MM.1S (cell line): ENCODE results near the gene WDFY2.
A peak's percentile ranks its signal among the peaks of the same experiment; 100 is the strongest.

ENCODE experiments used
- DNase-seq: peaks from one replicate; pipeline ENCODE4 v3.0.0-alpha.2; 2015
- H2AFZ ChIP-seq: fragments of 300-600 bp; sonication (generic); 2 replicates; pipeline ENCODE4 v1.6.0; 2016; ENCODE audit warnings: antibody characterized with exemption, low read length
- H3F3A ChIP-seq: fragments of 300-600 bp; sonication (generic); 2 replicates; pipeline ENCODE4 v1.6.1; 2016; ENCODE audit warnings: mild to moderate bottlenecking, antibody characterized with exemption, low read length, moderate library complexity, mixed read lengths; ENCODE audit not compliant: insufficient read depth
- H3K27ac ChIP-seq: fragments of 300-600 bp; sonication (generic); 2 replicates; pipeline ENCODE4 v1.5.1; 2016; ENCODE audit warnings: mild to moderate bottlenecking, low read length
- H3K27me3 ChIP-seq: fragments of 300-600 bp; sonication (generic); replicated peaks from 2 replicates; pipeline ENCODE4 v1.6.0; 2016; ENCODE audit warnings: low read length; ENCODE audit not compliant: insufficient read depth
- H3K36me3 ChIP-seq: fragments of 300-600 bp; sonication (generic); replicated peaks from 2 replicates; pipeline ENCODE4 v1.6.1; 2016; ENCODE audit warnings: mild to moderate bottlenecking, low read length, mixed read lengths; ENCODE audit not compliant: insufficient read depth
- H3K4me1 ChIP-seq: fragments of 300-600 bp; sonication (generic); 2 replicates; pipeline ENCODE4 v1.6.1; 2016; ENCODE audit warnings: low read length, mixed read lengths
- H3K4me2 ChIP-seq: fragments of 300-600 bp; sonication (generic); 2 replicates; pipeline ENCODE4 v1.6.0; 2016; ENCODE audit warnings: low read depth, low read length
- H3K4me3 ChIP-seq: fragments of 300-600 bp; sonication (generic); 2 replicates; pipeline ENCODE4 v1.5.1; 2016; ENCODE audit warnings: low read length, mixed read lengths
- H3K79me2 ChIP-seq: fragments of 300-600 bp; sonication (generic); 2 replicates; pipeline ENCODE4 v1.6.1; 2016; ENCODE audit warnings: mixed run types, low read length, mixed read lengths
- H3K9ac ChIP-seq: fragments of 300-600 bp; sonication (generic); 2 replicates; pipeline ENCODE4 v1.6.1; 2016; ENCODE audit warnings: low read length, mixed read lengths
- H3K9me2 ChIP-seq: fragments of 300-600 bp; sonication (generic); replicated peaks from 2 replicates; pipeline ENCODE4 v1.6.1; 2016; ENCODE audit warnings: mild to moderate bottlenecking, low read length, mixed read lengths; ENCODE audit not compliant: insufficient read depth
- H3K9me3 ChIP-seq: fragments of 300-600 bp; sonication (generic); replicated peaks from 2 replicates; pipeline ENCODE4 v1.6.1; 2016; ENCODE audit warnings: mild to moderate bottlenecking, low read length, mixed read lengths; ENCODE audit not compliant: insufficient read depth
- H4K20me1 ChIP-seq: fragments of 300-600 bp; sonication (generic); 2 replicates; pipeline ENCODE4 v1.6.1; 2016; ENCODE audit warnings: mild to moderate bottlenecking, low read length, moderate library complexity, mixed read lengths; ENCODE audit not compliant: insufficient read depth
- EZH2 ChIP-seq: fragments of 300-600 bp; sonication (generic); optimal IDR thresholded peaks from 2 replicates; pipeline ENCODE3; 2017; ENCODE audit warnings: low read depth, mild to moderate bottlenecking, antibody characterized with exemption, low read length, mixed read lengths
- EZH2phosphoT487 ChIP-seq: fragments of 300-600 bp; sonication (generic); IDR thresholded peaks from 2 replicates; pipeline ENCODE4 v1.6.1; 2018; ENCODE audit warnings: antibody characterized with exemption, low read length
- TF ChIP-seq, protein P1 (sequence below): fragments of 300-600 bp; sonication (generic); IDR thresholded peaks from 2 replicates; pipeline ENCODE4 v1.5.1; 2016; ENCODE audit warnings: antibody characterized with exemption, low read length, mixed read lengths

WDFY2 gene

DNA sequence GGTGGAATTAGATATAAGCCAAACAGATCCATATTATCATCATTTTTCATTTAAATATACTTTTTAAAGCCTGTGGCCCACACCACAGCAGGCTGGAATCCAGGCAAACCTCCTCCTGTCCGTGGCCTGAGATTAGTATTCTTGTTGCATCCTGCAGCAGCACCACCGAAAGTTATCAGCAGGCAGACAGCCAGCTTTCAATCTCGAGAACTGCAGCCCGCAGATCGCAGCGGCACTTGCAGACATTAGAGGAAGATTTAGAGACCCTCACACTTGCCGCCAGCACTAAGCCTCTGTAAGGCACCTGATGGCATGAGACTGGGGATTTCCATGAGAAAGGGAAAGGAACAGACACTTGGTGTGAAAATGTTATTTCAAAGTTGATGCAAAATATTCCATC is 212.3 kb downstream of the WDFY2 start:
- H3K9me2 ChIP-seq: no peaks in the 10 kb centered on the region
- H3K4me2 ChIP-seq: no peak overlapping the region

DNA sequence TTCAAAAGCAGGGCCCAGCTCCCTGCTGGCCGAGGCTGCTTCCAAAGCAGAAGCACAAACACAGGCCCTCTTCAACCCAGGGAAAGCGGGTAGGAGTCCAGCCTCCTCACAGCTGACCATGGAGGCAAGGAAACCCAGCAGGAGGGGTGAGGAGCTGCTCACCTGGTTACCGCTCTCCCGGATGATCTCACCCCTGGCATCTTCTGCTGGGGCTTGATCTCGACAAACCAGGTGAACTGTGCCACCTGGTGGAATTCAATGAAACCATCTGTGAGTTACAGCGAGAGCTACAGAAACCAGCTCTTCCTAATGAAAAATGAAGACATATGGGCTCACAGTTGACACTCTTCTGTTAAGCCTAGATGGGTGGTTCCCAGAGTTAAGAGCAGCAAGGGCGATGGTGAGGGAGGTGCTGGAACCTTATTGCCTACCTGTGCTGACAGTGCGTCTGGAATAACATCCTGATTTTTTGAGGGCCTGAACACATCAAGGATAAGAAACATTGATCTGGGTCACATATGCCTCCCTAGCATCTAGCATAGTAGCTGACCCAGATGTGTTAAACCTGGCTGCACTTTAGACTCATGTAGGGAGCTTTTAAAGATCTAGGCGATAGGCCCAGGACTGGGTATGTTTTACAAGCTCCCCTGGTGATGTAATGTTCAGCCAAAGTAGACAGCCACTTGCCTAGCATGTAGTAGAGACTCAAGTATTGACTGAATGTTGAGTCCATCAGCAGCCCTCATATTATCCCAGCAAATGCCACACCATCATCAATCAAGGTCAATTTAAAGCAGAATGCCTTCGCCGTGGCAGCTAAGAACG is 213.6 kb downstream of the WDFY2 start:
- H3K27ac ChIP-seq: no peak overlapping the region
- no peak overlapping the region for H3K4me3 ChIP-seq
- H3K9ac ChIP-seq: no peak overlapping the region
- TF ChIP-seq, protein P1, sequence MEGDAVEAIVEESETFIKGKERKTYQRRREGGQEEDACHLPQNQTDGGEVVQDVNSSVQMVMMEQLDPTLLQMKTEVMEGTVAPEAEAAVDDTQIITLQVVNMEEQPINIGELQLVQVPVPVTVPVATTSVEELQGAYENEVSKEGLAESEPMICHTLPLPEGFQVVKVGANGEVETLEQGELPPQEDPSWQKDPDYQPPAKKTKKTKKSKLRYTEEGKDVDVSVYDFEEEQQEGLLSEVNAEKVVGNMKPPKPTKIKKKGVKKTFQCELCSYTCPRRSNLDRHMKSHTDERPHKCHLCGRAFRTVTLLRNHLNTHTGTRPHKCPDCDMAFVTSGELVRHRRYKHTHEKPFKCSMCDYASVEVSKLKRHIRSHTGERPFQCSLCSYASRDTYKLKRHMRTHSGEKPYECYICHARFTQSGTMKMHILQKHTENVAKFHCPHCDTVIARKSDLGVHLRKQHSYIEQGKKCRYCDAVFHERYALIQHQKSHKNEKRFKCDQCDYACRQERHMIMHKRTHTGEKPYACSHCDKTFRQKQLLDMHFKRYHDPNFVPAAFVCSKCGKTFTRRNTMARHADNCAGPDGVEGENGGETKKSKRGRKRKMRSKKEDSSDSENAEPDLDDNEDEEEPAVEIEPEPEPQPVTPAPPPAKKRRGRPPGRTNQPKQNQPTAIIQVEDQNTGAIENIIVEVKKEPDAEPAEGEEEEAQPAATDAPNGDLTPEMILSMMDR: peak; percentile 54
- no peak for TF ChIP-seq EZH2
- no peaks in the 10 kb centered on the region for H3K9me3 ChIP-seq
- no peak overlapping the region for H2AFZ ChIP-seq
- H3K79me2 ChIP-seq: no peaks in the 10 kb centered on the region
- no peak overlapping the region for H3K4me2 ChIP-seq
- no peaks in the 10 kb centered on the region for H4K20me1 ChIP-seq
- H3K36me3 ChIP-seq: no peaks in the 10 kb centered on the region
- peak; percentile 44 for DNase-seq
- H3K4me1 ChIP-seq: peaks cover 11% of the 10 kb centered on the region
- H3F3A ChIP-seq: no peaks in the 10 kb centered on the region
- no peaks in the 10 kb centered on the region for H3K27me3 ChIP-seq
- H3K9me2 ChIP-seq: no peaks in the 10 kb centered on the region

More for the DNA sequence above, 212.3 kb downstream of the WDFY2 start:
- TF ChIP-seq, protein P1: no peak
- no peak for TF ChIP-seq EZH2
- no peak for TF ChIP-seq EZH2phosphoT487
- no peak overlapping the region for H3K4me3 ChIP-seq
- no peak overlapping the region for H3K9ac ChIP-seq
- no peaks in the 10 kb centered on the region for H3K36me3 ChIP-seq
- H3K9me3 ChIP-seq: no peaks in the 10 kb centered on the region
- H3K27me3 ChIP-seq: no peaks in the 10 kb centered on the region
- no peaks in the 10 kb centered on the region for H3K79me2 ChIP-seq
- DNase-seq: no peak
- no peaks in the 10 kb centered on the region for H3F3A ChIP-seq
- no peak overlapping the region for H2AFZ ChIP-seq
- H4K20me1 ChIP-seq: no peaks in the 10 kb centered on the region
- H3K27ac ChIP-seq: no peak overlapping the region
- H3K4me1 ChIP-seq: no peaks in the 10 kb centered on the region

DNA sequence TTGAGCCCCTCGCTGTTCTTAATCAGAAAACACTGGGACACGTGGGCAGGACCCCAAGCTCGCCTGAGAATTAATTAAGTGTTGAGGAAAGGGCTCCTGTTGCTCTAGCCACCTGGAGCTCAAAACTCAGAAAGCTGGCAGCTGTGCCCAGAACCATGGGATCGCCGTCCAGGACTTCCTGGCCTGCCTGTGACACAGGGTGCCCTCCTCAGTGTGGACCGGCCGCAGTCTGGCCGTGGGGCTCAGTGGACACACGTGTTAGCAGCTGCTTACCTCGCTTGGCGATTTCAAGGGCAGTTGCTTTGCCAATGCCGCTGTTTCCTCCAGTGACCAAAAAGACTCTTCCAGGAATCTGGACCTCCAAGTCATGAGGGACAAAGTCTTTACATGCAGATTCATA is 215.0 kb downstream of the WDFY2 start:
- H3K36me3 ChIP-seq: no peaks in the 10 kb centered on the region
- no peaks in the 10 kb centered on the region for H4K20me1 ChIP-seq
- TF ChIP-seq, protein P1: no peak
- TF ChIP-seq EZH2 (no peak), EZH2phosphoT487 (no peak)
- H3K79me2 ChIP-seq: no peaks in the 10 kb centered on the region
- no peak overlapping the region for H3K4me2 ChIP-seq
- H3K27ac ChIP-seq: no peak overlapping the region
- no peak for DNase-seq
- no peaks in the 10 kb centered on the region for H3F3A ChIP-seq
- H2AFZ ChIP-seq: no peak overlapping the region
- H3K4me3 ChIP-seq: no peak overlapping the region
- H3K9me2 ChIP-seq: no peaks in the 10 kb centered on the region
- no peak overlapping the region for H3K9ac ChIP-seq
- no peaks in the 10 kb centered on the region for H3K9me3 ChIP-seq
- peaks cover 16% of the 10 kb centered on the region for H3K4me1 ChIP-seq
- H3K27me3 ChIP-seq: no peaks in the 10 kb centered on the region
